Middle frontal gyrus (tissue), 1 donor: ENCODE results near the gene KDM2B.
A peak's percentile ranks its signal among the peaks of the same experiment; 100 is the strongest.
"Not testable (repeated sequence)": the region's sequence is repeated elsewhere in the genome, so short reads cannot be mapped to it uniquely, and the experiment has no call there.

Source experiments
- DNase-seq: peaks from one replicate; pipeline ENCODE4 v3.0.0-alpha.2; 2015; ENCODE audit warnings: low spot score; ENCODE audit errors: extremely low spot score

KDM2B gene

GRCh38 chr12:121584885-121585284 lies 4.1 kb upstream of the KDM2B start:
- DNase-seq, result not testable (repeated sequence)

GRCh38 chr12:121583334-121583661 lies 2.5 kb upstream of the KDM2B start:
- not testable (repeated sequence) for DNase-seq

GRCh38 chr12:121582583-121583333 lies 1.9 kb upstream of the KDM2B start:
- DNase-seq, result no peak

- DNase-seq, result no peak
These were observed 1.0 kb upstream of the KDM2B start for GRCh38 chr12:121581686-121582429.

GRCh38 chr12:121579981-121580868 lies 598 bp downstream of the KDM2B start:
- DNase-seq, result peak; percentile 60

- no peak for DNase-seq
These were observed 1.5 kb downstream of the KDM2B start for GRCh38 chr12:121579190-121579791.

- no peak for DNase-seq
These were observed 2.3 kb downstream of the KDM2B start for GRCh38 chr12:121578230-121579189.

- DNase-seq, result no peak
These were observed 3.2 kb downstream of the KDM2B start for GRCh38 chr12:121577443-121578180.

- DNase-seq, result no peak
These were observed 3.9 kb downstream of the KDM2B start for GRCh38 chr12:121576851-121577391.

GRCh38 chr12:121575952-121576625 lies 4.7 kb downstream of the KDM2B start:
- no peak for DNase-seq

- DNase-seq, result no peak
These were observed 5.8 kb downstream of the KDM2B start for GRCh38 chr12:121575051-121575450.

- DNase-seq, result no peak
These were observed 6.8 kb downstream of the KDM2B start for GRCh38 chr12:121574025-121574424.

- no peak for DNase-seq
These were observed 8.9 kb downstream of the KDM2B start for GRCh38 chr12:121571920-121572319.

GRCh38 chr12:121570467-121571283 lies 10.1 kb downstream of the KDM2B start:
- DNase-seq, result no peak

- DNase-seq, result no peak
These were observed 11.7 kb downstream of the KDM2B start for GRCh38 chr12:121568971-121569751.

- no peak for DNase-seq
These were observed 12.3 kb downstream of the KDM2B start for GRCh38 chr12:121568518-121568917.

- DNase-seq, result no peak
These were observed 15.7 kb downstream of the KDM2B start for GRCh38 chr12:121565076-121565475.
